AG09309 (cell line): Measurements from ENCODE around the gene HLA-DOB.

ENCODE experiments used
- DNase-seq: peaks from one replicate; pipeline ENCODE4 v3.0.0-alpha.2; 2010; ENCODE audit warnings: low read depth
- H3K4me3 ChIP-seq: 2 replicates; pipeline ENCODE4 v1.5.1; 2011; ENCODE audit warnings: mild to moderate bottlenecking, low read depth, low read length, moderate library complexity; ENCODE audit not compliant: control insufficient read depth
- CTCF ChIP-seq: IDR thresholded peaks from 2 replicates; pipeline ENCODE4 v1.5.1; 2011; ENCODE audit warnings: mild to moderate bottlenecking, low read depth, low read length, inconsistent platforms; ENCODE audit not compliant: insufficient read depth, control insufficient read depth; ENCODE audit errors: missing control alignments

Gene HLA-DOB

GRCh38 chr6:32816746-32817204 lies at the start of gene HLA-DOB:
HLA-DOB (minus strand) TSS chr6:32817002; CDS start chr6:32816951, 51 bp downstream.
- DNase-seq: no peak
- no peak for TF ChIP-seq CTCF
- H3K4me3 ChIP-seq: no peak within 1 kb of the TSS

- DNase-seq: no peak
- TF ChIP-seq CTCF: no peak
- no peak overlapping the region for H3K4me3 ChIP-seq
These were observed 49.1 kb upstream of the HLA-DOB start for GRCh38 chr6:32865724-32866443.

GRCh38 chr6:32862725-32863124 lies 45.9 kb upstream of the HLA-DOB start:
- no peak overlapping the region for H3K4me3 ChIP-seq
- DNase-seq: no peak
- no peak for TF ChIP-seq CTCF

- no peak for TF ChIP-seq CTCF
- DNase-seq: no peak
- no peak overlapping the region for H3K4me3 ChIP-seq
These were observed 43.9 kb upstream of the HLA-DOB start for GRCh38 chr6:32860674-32861073.

- no peak for TF ChIP-seq CTCF
- no peak for DNase-seq
- H3K4me3 ChIP-seq: no peak overlapping the region
These were observed 41.4 kb upstream of the HLA-DOB start for GRCh38 chr6:32858194-32858593.

GRCh38 chr6:32857156-32857891 lies 40.5 kb upstream of the HLA-DOB start:
- H3K4me3 ChIP-seq: no peak overlapping the region
- no peak for TF ChIP-seq CTCF
- DNase-seq: no peak
